HepG2 (cell line): ENCODE measurements around the gene STMN3. TPM values are rescaled to one million over a fixed set of nuclear protein-coding genes. Genes with fewer than 3 reads are reported as not detected.

Source experiments
- CCAR2 ChIP-seq: fragments of 200-400 bp; formaldehyde crosslinking; optimal IDR thresholded peaks from 2 replicates; pipeline ENCODE3; 2018; ENCODE audit warnings: low read depth, mild to moderate bottlenecking, low read length, moderate library complexity
- CCDC6 ChIP-seq: sonication (generic); formaldehyde crosslinking; IDR thresholded peaks from 2 replicates; pipeline ENCODE4 v1.8.1; 2022; ENCODE audit warnings: mild to moderate bottlenecking, missing genetic modification reagents, moderate library complexity
- HMGXB3 ChIP-seq: sonication (generic); formaldehyde crosslinking; IDR thresholded peaks from 2 replicates; pipeline ENCODE4 v1.4.0; 2020; ENCODE audit warnings: missing genetic modification reagents, borderline replicate concordance
- KAT8 ChIP-seq: IDR thresholded peaks from 2 replicates; pipeline ENCODE4 v1.6.1; 2016; ENCODE audit warnings: missing genetic modification reagents, missing compliant biosample characterization
- MAF1 ChIP-seq: sonication (generic); formaldehyde crosslinking; IDR thresholded peaks from 2 replicates; pipeline ENCODE4 v1.5.0; 2020; ENCODE audit warnings: missing genetic modification reagents, borderline replicate concordance
- MED8 ChIP-seq: sonication (generic); formaldehyde crosslinking; IDR thresholded peaks from 2 replicates; pipeline ENCODE4 v1.8.1; 2023; ENCODE audit warnings: mild to moderate bottlenecking, missing genetic modification reagents; ENCODE audit not compliant: insufficient replicate concordance
- MTF2 ChIP-seq: sonication (generic); formaldehyde crosslinking; IDR thresholded peaks from 2 replicates; pipeline ENCODE4 v1.5.0; 2020; ENCODE audit warnings: missing genetic modification reagents, borderline replicate concordance
- RARA ChIP-seq: IDR thresholded peaks from 2 replicates; pipeline ENCODE4 v1.6.1; 2016; ENCODE audit warnings: missing genetic modification reagents, missing compliant biosample characterization
- SMYD3 ChIP-seq: sonication (generic); formaldehyde crosslinking; IDR thresholded peaks from 2 replicates; pipeline ENCODE4 v1.8.1; 2023; ENCODE audit warnings: mild to moderate bottlenecking, missing genetic modification reagents
- ZC3H13 ChIP-seq: sonication (generic); formaldehyde crosslinking; IDR thresholded peaks from 2 replicates; pipeline ENCODE4 v1.8.1; 2023; ENCODE audit warnings: mild to moderate bottlenecking, missing genetic modification reagents, moderate library complexity
- ZHX2 ChIP-seq, 2 experiments: sonication (generic) in 1 of 2; formaldehyde crosslinking in 1 of 2; IDR thresholded peaks; 2 replicates each; pipeline versions ENCODE4 v1.6.1 to v1.9.0; 2014 to 2022; ENCODE audit warnings: antibody characterized with exemption in 1 of 2, borderline replicate concordance in 1 of 2, inconsistent platforms in 1 of 2, low read depth in 1 of 2, missing genetic modification reagents in 1 of 2
- ZMYM3 ChIP-seq: sonication (generic); formaldehyde crosslinking; IDR thresholded peaks from 2 replicates; pipeline ENCODE4 v1.5.1; 2020; ENCODE audit warnings: mild to moderate bottlenecking, missing genetic modification reagents
- ZNF503 ChIP-seq: sonication (generic); formaldehyde crosslinking; IDR thresholded peaks from 2 replicates; pipeline ENCODE4 v1.4.0; 2020; ENCODE audit warnings: missing genetic modification reagents
- ZNF563 ChIP-seq: sonication (generic); formaldehyde crosslinking; IDR thresholded peaks from 2 replicates; pipeline ENCODE4 v1.8.0; 2022; ENCODE audit warnings: mild to moderate bottlenecking, moderate library complexity, missing genetic modification reagents
- ZNF703 ChIP-seq: sonication (generic); formaldehyde crosslinking; IDR thresholded peaks from 2 replicates; pipeline ENCODE4 v1.5.1; 2020; ENCODE audit warnings: missing genetic modification reagents, mild to moderate bottlenecking, moderate library complexity, borderline replicate concordance
- ZNF709 ChIP-seq: sonication (generic); formaldehyde crosslinking; IDR thresholded peaks from 2 replicates; pipeline ENCODE4 v1.5.0; 2020; ENCODE audit warnings: mild to moderate bottlenecking, missing genetic modification reagents
- polyA plus RNA-seq, 8 experiments: library from polyadenylated mRNA; depleted of rRNA in 3 of 8; stranded (reverse) in 7 of 8; unstranded in 1 of 8; fragments of >200 nt; fragmentation: Illumina TruSeq in 4 of 8; extraction: Trizol in 4 of 8; gene quantifications; 2 replicates each; pipeline versions ENCODE4 v1.2.1 to v1.2.3, GENCODE V29; 2011 to 2016; ENCODE audit warnings: low read depth in 4 of 8, missing spikeins in 1 of 8, mixed read lengths in 1 of 8; ENCODE audit not compliant: insufficient read depth in 1 of 8
- total RNA-seq, 5 experiments: library from RNA; depleted of rRNA; stranded (reverse); fragments of >200 nt; fragmentation: Illumina TruSeq; extraction: Trizol; gene quantifications; 2 replicates each; pipeline ENCODE4 v1.2.3, GENCODE V29; 2016; ENCODE audit warnings: low read depth in 1 of 5

Gene STMN3
- total and polyA plus RNA-seq, 2 of the 13 experiments (the other 11 are each of a cell fraction or from before 2014, with no cell fraction given), result 21.0 to 48.3 TPM

GRCh38 chr20:63628246-63628975 is 24.8 kb downstream of the STMN3 start (continued):
- TF ChIP-seq ZHX2 (IDR thresholded peaks at IDR 0.05; ENCODE audit: low read depth) (peak; percentile 92), ZHX2 (CRISPR knock-in tag; IDR thresholded peaks at IDR 0.05; ENCODE audit: borderline replicate concordance) (no peak; the same call in 1 of the 2 replicates), ZNF503 (CRISPR knock-in tag) (peak; percentile 83; the same call in 1 of the 2 replicates), CCDC6 (CRISPR knock-in tag) (peak; percentile 86), CCAR2 (peak; percentile 97), MTF2 (CRISPR knock-in tag) (peak; percentile 37; the same call in 1 of the 2 replicates), RARA (peak; percentile 86), MED8 (CRISPR knock-in tag) (peak; percentile 47), HMGXB3 (peak; percentile 91; the same call in 1 of the 2 replicates), KAT8 (CRISPR knock-in tag) (peak; percentile 98), ZNF703 (CRISPR knock-in tag) (no peak), ZNF709 (peak; percentile 90), ZC3H13 (CRISPR knock-in tag) (peak; percentile 59; the same call in 1 of the 2 replicates), MAF1 (CRISPR knock-in tag) (peak; percentile 84), ZNF563 (CRISPR knock-in tag) (peak; percentile 34; the same call in 1 of the 2 replicates), ZMYM3 (CRISPR knock-in tag) (peak; percentile 80), SMYD3 (peak; percentile 95; the same call in 1 of the 2 replicates)
